Mesothelial cell of epicardium (in vitro differentiated cells): ENCODE measurements around the gene SLC7A4. TPM values are rescaled to one million over a fixed set of nuclear protein-coding genes. Genes with fewer than 3 reads are reported as not detected.
"Not testable (repeated sequence)": the region's sequence is repeated elsewhere in the genome, so short reads cannot be mapped to it uniquely, and the experiment has no call there.

Source experiments
- DNase-seq, 2 experiments: peaks; one replicate each; pipeline ENCODE4 v3.0.0; 2021; ENCODE audit warnings: low spot score in 2 of 2; ENCODE audit not compliant: unreplicated experiment in 2 of 2
- H3K27ac Mint-ChIP-seq: 2 replicates; pipeline ENCODE4 v1.8.0; 2021; ENCODE audit warnings: mixed read lengths
- H3K27me3 Mint-ChIP-seq: 2 replicates; pipeline ENCODE4 v1.8.0; 2021; ENCODE audit warnings: low read depth, mixed read lengths
- H3K36me3 Mint-ChIP-seq: 2 replicates; pipeline ENCODE4 v1.8.0; 2021; ENCODE audit warnings: mixed read lengths
- H3K4me1 Mint-ChIP-seq: 2 replicates; pipeline ENCODE4 v1.8.0; 2021; ENCODE audit warnings: mixed read lengths
- H3K4me3 Mint-ChIP-seq: 2 replicates; pipeline ENCODE4 v1.8.0; 2021; ENCODE audit warnings: mild to moderate bottlenecking, moderate library complexity, mixed read lengths
- H3K9me3 Mint-ChIP-seq: 2 replicates; pipeline ENCODE4 v1.8.0; 2021; ENCODE audit warnings: mixed read lengths
- CTCF ChIP-seq: fragments of 200-600 bp; sonication (generic); IDR thresholded peaks from one replicate; pipeline ENCODE4 v1.5.0; 2021; ENCODE audit warnings: antibody characterized with exemption; ENCODE audit not compliant: unreplicated experiment
- total RNA-seq: library from RNA; stranded (reverse); gene quantifications from 3 replicates; pipeline ENCODE4 v1.2.1, GENCODE V29; 2021

SLC7A4 gene
- total RNA-seq, 1 donor from 2014 or later, result 3.2 TPM

GRCh38 chr22:21076912-21077625 is 44.7 kb upstream of the SLC7A4 start:
- Mint-ChIP-seq H3K36me3 (no peaks in the 10 kb centered on the region), H3K4me1 (no peaks in the 10 kb centered on the region), H3K27ac (no peak overlapping the region), H3K9me3 (peaks cover 4% of the 10 kb centered on the region), H3K4me3 (no peak overlapping the region), H3K27me3 (no peaks in the 10 kb centered on the region)
- no peak for DNase-seq
- no peak for TF ChIP-seq CTCF

GRCh38 chr22:21075516-21076138 is 43.3 kb upstream of the SLC7A4 start:
- Mint-ChIP-seq H3K36me3 (no peaks in the 10 kb centered on the region), H3K4me3 (no peak overlapping the region), H3K27ac (no peak overlapping the region), H3K4me1 (no peaks in the 10 kb centered on the region), H3K9me3 (peaks cover 6% of the 10 kb centered on the region), H3K27me3 (no peaks in the 10 kb centered on the region)
- DNase-seq, result no peak
- no peak for TF ChIP-seq CTCF

GRCh38 chr22:21074102-21074715 is 41.8 kb upstream of the SLC7A4 start:
- no peak for TF ChIP-seq CTCF
- no peaks in the 10 kb centered on the region for H3K4me1 Mint-ChIP-seq
- no peak overlapping the region for H3K4me3 Mint-ChIP-seq
- no peaks in the 10 kb centered on the region for H3K27me3 Mint-ChIP-seq
- H3K36me3 Mint-ChIP-seq, result no peaks in the 10 kb centered on the region
- peaks cover 6% of the 10 kb centered on the region for H3K9me3 Mint-ChIP-seq
- no peak for DNase-seq
- H3K27ac Mint-ChIP-seq, result no peak overlapping the region

GRCh38 chr22:21073482-21073881 is 41.1 kb upstream of the SLC7A4 start:
- peaks cover 6% of the 10 kb centered on the region for H3K9me3 Mint-ChIP-seq
- no peak overlapping the region for H3K27ac Mint-ChIP-seq
- TF ChIP-seq CTCF, result no peak
- no peak for DNase-seq
- no peak overlapping the region for H3K4me3 Mint-ChIP-seq
- H3K36me3 Mint-ChIP-seq, result no peaks in the 10 kb centered on the region
- H3K27me3 Mint-ChIP-seq, result no peaks in the 10 kb centered on the region
- H3K4me1 Mint-ChIP-seq, result no peaks in the 10 kb centered on the region

GRCh38 chr22:21073023-21073422 is 40.7 kb upstream of the SLC7A4 start:
- Mint-ChIP-seq H3K27ac (no peak overlapping the region), H3K9me3 (peaks cover 6% of the 10 kb centered on the region), H3K4me1 (no peaks in the 10 kb centered on the region), H3K27me3 (no peaks in the 10 kb centered on the region), H3K36me3 (no peaks in the 10 kb centered on the region), H3K4me3 (no peak overlapping the region)
- DNase-seq, result no peak
- TF ChIP-seq CTCF, result no peak

GRCh38 chr22:21071796-21072195 is 39.4 kb upstream of the SLC7A4 start:
- H3K27me3 Mint-ChIP-seq, H3K36me3 Mint-ChIP-seq, H3K27ac Mint-ChIP-seq, H3K4me1 Mint-ChIP-seq, DNase-seq, H3K4me3 Mint-ChIP-seq, H3K9me3 Mint-ChIP-seq: not testable (repeated sequence)
